Esophagus squamous epithelium (tissue), 4 donors: ENCODE data around the gene LPIN1.

Source experiments
- POLR2A ChIP-seq, 4 donors: fragments of 450-650 bp; IDR thresholded peaks; one replicate each; pipeline ENCODE4 v1.6.1; 2017; ENCODE audit warnings: antibody characterized with exemption in 4 of 4, mild to moderate bottlenecking in 4 of 4, moderate library complexity in 3 of 4
- TF ChIP-seq, protein P1 (sequence below), 6 experiments: fragments of 450-650 bp in 4 of 6; fragments of 200-600 bp in 2 of 6; sonication (generic) in 2 of 6; IDR thresholded peaks; one replicate each; pipeline ENCODE4 v1.5.1; 2016 to 2019; ENCODE audit warnings: antibody characterized with exemption in 6 of 6, mild to moderate bottlenecking in 4 of 6, moderate library complexity in 4 of 6

GRCh38 chr2:11742702-11743357 is 3.6 kb upstream of the LPIN1 start:
- TF ChIP-seq, protein P1, sequence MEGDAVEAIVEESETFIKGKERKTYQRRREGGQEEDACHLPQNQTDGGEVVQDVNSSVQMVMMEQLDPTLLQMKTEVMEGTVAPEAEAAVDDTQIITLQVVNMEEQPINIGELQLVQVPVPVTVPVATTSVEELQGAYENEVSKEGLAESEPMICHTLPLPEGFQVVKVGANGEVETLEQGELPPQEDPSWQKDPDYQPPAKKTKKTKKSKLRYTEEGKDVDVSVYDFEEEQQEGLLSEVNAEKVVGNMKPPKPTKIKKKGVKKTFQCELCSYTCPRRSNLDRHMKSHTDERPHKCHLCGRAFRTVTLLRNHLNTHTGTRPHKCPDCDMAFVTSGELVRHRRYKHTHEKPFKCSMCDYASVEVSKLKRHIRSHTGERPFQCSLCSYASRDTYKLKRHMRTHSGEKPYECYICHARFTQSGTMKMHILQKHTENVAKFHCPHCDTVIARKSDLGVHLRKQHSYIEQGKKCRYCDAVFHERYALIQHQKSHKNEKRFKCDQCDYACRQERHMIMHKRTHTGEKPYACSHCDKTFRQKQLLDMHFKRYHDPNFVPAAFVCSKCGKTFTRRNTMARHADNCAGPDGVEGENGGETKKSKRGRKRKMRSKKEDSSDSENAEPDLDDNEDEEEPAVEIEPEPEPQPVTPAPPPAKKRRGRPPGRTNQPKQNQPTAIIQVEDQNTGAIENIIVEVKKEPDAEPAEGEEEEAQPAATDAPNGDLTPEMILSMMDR (IDR thresholded peaks at IDR 0.05): no peak
- no peak for TF ChIP-seq POLR2A (IDR thresholded peaks at IDR 0.05)
